Activated CD8-positive, alpha-beta memory T cell treated with anti-CD3 and anti-CD28 coated beads for 24 hours (primary cell): Measurements from ENCODE around the gene C3orf52.

Source experiments
- DNase-seq: peaks from one replicate; pipeline ENCODE4 v3.0.0-alpha.2; 2020

The C3orf52 gene

GRCh38 chr3:112119962-112120836 lies 34.0 kb downstream of the C3orf52 start:
- no peak for DNase-seq

- DNase-seq: no peak
Observed at GRCh38 chr3:112121577-112122547, 35.7 kb downstream of the C3orf52 start.

- DNase-seq: no peak
Observed at GRCh38 chr3:112122870-112123269, 36.7 kb downstream of the C3orf52 start.

GRCh38 chr3:112123548-112123947 lies 37.4 kb downstream of the C3orf52 start:
- no peak for DNase-seq

GRCh38 chr3:112124907-112125607 lies 38.9 kb downstream of the C3orf52 start:
- DNase-seq: no peak

GRCh38 chr3:112126511-112126911 lies 40.3 kb downstream of the C3orf52 start:
- DNase-seq: no peak

- DNase-seq: no peak
Observed at GRCh38 chr3:112127522-112128494, 41.6 kb downstream of the C3orf52 start.

GRCh38 chr3:112128843-112129727 lies 42.9 kb downstream of the C3orf52 start:
- DNase-seq: no peak

GRCh38 chr3:112129925-112130637 lies 43.9 kb downstream of the C3orf52 start:
- DNase-seq: no peak

GRCh38 chr3:112130638-112130993 lies 44.4 kb downstream of the C3orf52 start:
- DNase-seq: no peak

GRCh38 chr3:112131111-112131510 lies 44.9 kb downstream of the C3orf52 start:
- DNase-seq: no peak

- no peak for DNase-seq
Observed at GRCh38 chr3:112132088-112132487, 45.9 kb downstream of the C3orf52 start.

- DNase-seq: no peak
Observed at GRCh38 chr3:112132554-112132953, 46.4 kb downstream of the C3orf52 start.

- DNase-seq: peak; percentile 77
Observed at GRCh38 chr3:112132975-112133448, 46.8 kb downstream of the C3orf52 start, which contains the start of gene GCSAM. TSS of gene GCSAM (minus strand) at chr3:112133248. CDS start at chr3:112133120, 128 bp downstream.

GRCh38 chr3:112133626-112134334 lies 47.6 kb downstream of the C3orf52 start:
- no peak for DNase-seq

- no peak for DNase-seq
Observed at GRCh38 chr3:112134335-112135124, 48.3 kb downstream of the C3orf52 start.

GRCh38 chr3:112136046-112136445 lies 49.9 kb downstream of the C3orf52 start:
- DNase-seq: no peak
